K562 (cell line): ENCODE measurements around the gene POU2F3. TPM values are rescaled to one million over a fixed set of nuclear protein-coding genes. Genes with fewer than 3 reads are reported as not detected.

ENCODE experiments used
- CHD7 ChIP-seq: fragments of 200-600 bp; sonication (generic); IDR thresholded peaks from one replicate; pipeline ENCODE4 v1.6.1; 2012; ENCODE audit warnings: mild to moderate bottlenecking, low read depth, low read length, inconsistent platforms
- EP300 ChIP-seq: IDR thresholded peaks from 2 replicates; pipeline ENCODE4 v1.6.1; 2012; ENCODE audit warnings: low read length, improper control_type of control experiment
- MBD2 ChIP-seq: sonication (generic); IDR thresholded peaks from 2 replicates; pipeline ENCODE4 v1.6.1; 2016; ENCODE audit warnings: low read depth, borderline replicate concordance
- PHF8 ChIP-seq: fragments of 200-600 bp; sonication (generic); IDR thresholded peaks from 2 replicates; pipeline ENCODE4 v1.6.1; 2012; ENCODE audit warnings: mixed run types, mild to moderate bottlenecking, inconsistent platforms, low read length, moderate library complexity, borderline replicate concordance
- POLR2G ChIP-seq: fragments of 200-400 bp; formaldehyde crosslinking; IDR thresholded peaks from 2 replicates; pipeline ENCODE4 v1.6.1; 2017; ENCODE audit warnings: low read depth, mild to moderate bottlenecking, antibody characterized with exemption, low read length, moderate library complexity
- REST ChIP-seq, 2 experiments: fragments of 450-650 bp; formaldehyde crosslinking in 1 of 2; IDR thresholded peaks; 2 replicates each; pipeline versions ENCODE4 v1.4.0 to v1.6.1; 2014 to 2020; ENCODE audit warnings: mild to moderate bottlenecking in 2 of 2, borderline replicate concordance in 1 of 2, low read depth in 1 of 2
- polyA plus RNA-seq, 8 experiments: library from polyadenylated mRNA; depleted of rRNA in 4 of 8; stranded (reverse) in 5 of 8; unstranded in 3 of 8; fragments of >200 nt; fragmentation: Nextera tagmentation in 2 of 8; fragmentation: Illumina TruSeq in 1 of 8; extraction: Ambion mirVana in 2 of 8; extraction: Trizol in 1 of 8; gene quantifications; 2 replicates each; pipeline versions ENCODE4 v1.2.1 to v1.2.3, GENCODE V29; 2011 to 2014; ENCODE audit warnings: inconsistent platforms in 1 of 8, missing spikeins in 1 of 8
- total RNA-seq, 7 experiments: library from RNA; depleted of rRNA in 6 of 7; stranded (reverse); fragments of >200 nt in 6 of 7; fragmentation: Illumina TruSeq in 2 of 7; extraction: Trizol in 2 of 7; gene quantifications; 2 replicates each; pipeline versions ENCODE4 v1.2.1 to v1.2.3, GENCODE V29; 2011 to 2021; ENCODE audit warnings: low replicate concordance in 1 of 7

The POU2F3 gene
- total and polyA plus RNA-seq, 9 of the 15 experiments (the other 6 are each of a cell fraction or from before 2014, with no cell fraction given), result not detected

- TF ChIP-seq REST (IDR thresholded peaks at IDR 0.05; ENCODE audit: borderline replicate concordance), result no peak
- no peak for TF ChIP-seq REST (CRISPR knock-in tag; IDR thresholded peaks at IDR 0.05; ENCODE audit: low read depth)
- TF ChIP-seq EP300, result no peak
- no peak for TF ChIP-seq MBD2
- no peak for TF ChIP-seq CHD7
- TF ChIP-seq POLR2G, result no peak
- no peak for TF ChIP-seq PHF8
These were observed 42.6 kb upstream of the POU2F3 start (continued) for GRCh38 chr11:120197251-120197891.
